Upper lobe of left lung (tissue), 6 donors: Measurements from ENCODE around the gene PP2D1. TPM values are rescaled to one million over a fixed set of nuclear protein-coding genes. Genes with fewer than 3 reads are reported as not detected.

ENCODE experiments used
- ATAC-seq, 2 donors: fragments of 200-7000 bp; cut with Tn5 transposase; one replicate each; pipeline ENCODE4 v1.9.1; 2022; ENCODE audit warnings: mild to moderate bottlenecking in 2 of 2, moderate library complexity in 2 of 2; ENCODE audit not compliant: low FRiP score in 2 of 2
- DNase-seq, 2 donors: peaks; one replicate each; pipeline ENCODE4 v3.0.0-alpha.2; 2019 to 2020
- H3K27ac ChIP-seq, 4 donors: fragments of 200-600 bp; sonication (generic); one replicate each; pipeline ENCODE4 v1.5.1; 2016 to 2019
- H3K27me3 ChIP-seq, 4 donors: fragments of 200-600 bp; sonication (generic); one replicate each; pipeline ENCODE4 v1.5.1; 2017 to 2019
- H3K36me3 ChIP-seq, 4 donors: fragments of 200-600 bp; sonication (generic); one replicate each; pipeline ENCODE4 v1.5.1; 2016 to 2019
- H3K4me1 ChIP-seq, 4 donors: fragments of 200-600 bp; sonication (generic); one replicate each; pipeline ENCODE4 v1.5.1; 2018 to 2019
- H3K4me3 ChIP-seq, 4 donors: fragments of 200-600 bp; sonication (generic); one replicate each; pipeline ENCODE4 v1.5.1; 2017 to 2019; ENCODE audit warnings: mild to moderate bottlenecking in 2 of 4, moderate library complexity in 1 of 4
- H3K9me3 ChIP-seq, 4 donors: fragments of 200-600 bp; sonication (generic); one replicate each; pipeline ENCODE4 v1.5.1; 2018 to 2019
- CTCF ChIP-seq, 6 experiments: fragments of 450-650 bp in 4 of 6; fragments of 200-600 bp in 2 of 6; sonication (generic) in 2 of 6; IDR thresholded peaks; one replicate each; pipeline ENCODE4 v1.5.1; 2016 to 2019; ENCODE audit warnings: antibody characterized with exemption in 6 of 6
- EP300 ChIP-seq, 4 donors: sonication (generic); formaldehyde crosslinking; IDR thresholded peaks; one replicate each; pipeline ENCODE4 v1.5.1; 2017; ENCODE audit warnings: antibody characterized with exemption in 4 of 4, control low read depth in 2 of 4
- POLR2A ChIP-seq, 4 donors: fragments of 450-650 bp; IDR thresholded peaks; one replicate each; pipeline ENCODE4 v1.5.1; 2016 to 2017; ENCODE audit warnings: antibody characterized with exemption in 4 of 4, mild to moderate bottlenecking in 2 of 4
- POLR2AphosphoS5 ChIP-seq, 2 donors: sonication (generic); formaldehyde crosslinking; IDR thresholded peaks; one replicate each; pipeline ENCODE4 v1.5.1; 2017; ENCODE audit warnings: antibody characterized with exemption in 2 of 2
- WGBS, 2 donors: methylation state at CpG; one replicate each; pipeline ENCODE4 v1.1.5; 2017 to 2018; 5-methylcytosine and 5-hydroxymethylcytosine counted together
- small RNA-seq, 4 donors: library from RNA; depleted of rRNA; stranded (forward); fragments of <200 nt; gene quantifications; one replicate each; pipeline ENCODE3, GENCODE V24; 2016
- total RNA-seq, 6 donors: library from RNA; depleted of rRNA in 4 of 6; stranded (reverse); fragments of >200 nt in 4 of 6; gene quantifications; one replicate each; pipeline versions ENCODE4 v1.1.0 to v1.2.1, GENCODE V29; 2016 to 2021
- donor health status: DM: no; HTN: no; CAD: no; lungs with moderate emphysema.
- donor health status: DM: no; HTN: yes; CAD: no; lungs with severe emphysema.

The PP2D1 gene
- total RNA-seq, 6 donors from 2014 or later, result not detected

- WGBS, 2 donors, result 68 to 85% methylated on average over 7 of the region's 7 CpGs
- DNase-seq, result no peak
These were observed 74.4 kb downstream of the PP2D1 start for GRCh38 chr3:19937459-19938294.

More at GRCh38 chr3:19937459-19938294, 74.4 kb downstream of the PP2D1 start:
- TF ChIP-seq POLR2A (IDR thresholded peaks at IDR 0.05) (no peak), CTCF (IDR thresholded peaks at IDR 0.05) (no peak), POLR2AphosphoS5 (IDR thresholded peaks at IDR 0.05) (no peak), EP300 (IDR thresholded peaks at IDR 0.05) (no peak)
- no peaks in the 10 kb centered on the region for H3K9me3 ChIP-seq
- no peaks in the 10 kb centered on the region for H3K4me1 ChIP-seq
- no peaks in the 10 kb centered on the region for H3K36me3 ChIP-seq
- H3K4me3 ChIP-seq, result no peak overlapping the region
- ATAC-seq, result no peak
- H3K27me3 ChIP-seq, result no peaks in the 10 kb centered on the region
- H3K27ac ChIP-seq, result no peak overlapping the region

Small RNAs within 50 kb of the gene (small RNA-seq; reads per million reads assigned to genes)
- gene RNU4-85P (0 reads per million in 4 donors), gene RPL39P18 (0 reads per million in 4 donors)

Other genes with a start within 250 kb of the PP2D1 start
- 10 to 100 TPM in 2 of 6 donors, 1 to 10 TPM in 2, under 1 TPM in 2; 0.17 to 15.7 (median 2.9) TPM for gene EFHB, start 78.0 kb downstream of the PP2D1 start, total RNA-seq
- 100 to 1,000 TPM in 1 of 6 donors, 10 to 100 TPM in 5; 45.9 to 114 (median 70.8) TPM for gene RAB5A, start 65.2 kb downstream of the PP2D1 start, total RNA-seq
- 10 to 100 TPM; 19.3 to 58.9 (median 31.9) TPM for gene KAT2B, start 28.2 kb upstream of the PP2D1 start, total RNA-seq
- gene SGO1, start 173.9 kb upstream of the PP2D1 start, total RNA-seq, result under 1 TPM in 4 of 6 donors, not detected in 2; 0.49 to 0.91 (median 0.59) TPM